Fibroblast of the aortic adventitia (primary cell): ENCODE results near the gene ING5. TPM values are rescaled to one million over a fixed set of nuclear protein-coding genes. Genes with fewer than 3 reads are reported as not detected.

Source experiments
- DNase-seq: peaks from one replicate; pipeline ENCODE4 v3.0.0-alpha.2; 2010; ENCODE audit warnings: low read depth
- H3K4me3 ChIP-seq: 2 replicates; pipeline ENCODE4 v1.5.1; 2011; ENCODE audit warnings: low read depth, mild to moderate bottlenecking, control low read depth, low read length, moderate library complexity
- total RNA-seq: library from RNA; depleted of rRNA; stranded (reverse); fragments of >200 nt; gene quantifications from 2 replicates; pipeline ENCODE4 v1.2.3, GENCODE V29; 2012; ENCODE audit warnings: low replicate concordance
- TF ChIP-seq, protein P1 (sequence below): IDR thresholded peaks from 2 replicates; pipeline ENCODE4 v1.5.1; 2011; ENCODE audit warnings: mild to moderate bottlenecking, low read length, control low read depth, inconsistent platforms; ENCODE audit not compliant: insufficient read depth

ING5 gene
- total RNA-seq, 1 donor: 14.6 TPM

DNA sequence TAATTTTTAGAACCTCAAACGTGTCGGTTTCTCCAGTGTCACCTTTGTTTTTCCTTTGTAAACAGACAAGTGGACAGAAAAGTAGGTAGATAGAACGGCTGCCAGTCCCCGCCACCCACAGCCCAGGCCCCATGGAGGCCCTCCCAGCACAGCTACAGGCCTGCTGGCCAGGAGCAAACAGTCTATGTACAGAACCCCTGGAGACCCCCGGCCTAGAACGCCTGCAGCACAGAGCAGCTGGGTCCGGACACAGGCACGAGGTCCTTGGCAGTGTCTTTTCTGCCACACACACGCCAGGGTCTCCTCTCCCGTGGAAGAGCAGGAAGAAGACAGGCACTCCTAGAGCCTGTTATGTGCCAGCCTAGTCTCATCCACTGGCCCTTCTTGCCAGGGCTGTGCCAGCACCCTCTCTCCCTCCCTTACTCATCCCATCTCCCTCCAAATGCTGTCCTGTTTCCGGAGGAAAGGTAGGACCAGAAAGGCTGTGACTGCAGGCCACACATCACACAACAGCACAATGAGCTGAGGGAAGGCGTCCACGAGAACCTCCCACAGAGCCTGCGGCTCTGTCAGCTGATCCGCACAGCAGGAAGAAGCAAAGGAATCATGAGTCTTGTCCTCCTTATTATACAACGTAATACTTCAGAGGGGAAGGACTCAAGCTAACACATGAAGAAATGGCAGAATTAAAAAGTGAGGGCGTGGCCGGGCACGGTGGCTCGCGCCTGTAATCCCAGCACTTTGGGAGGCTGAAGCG lies 22.9 kb upstream of the ING5 start:
- DNase-seq: no peak
- TF ChIP-seq, protein P1, sequence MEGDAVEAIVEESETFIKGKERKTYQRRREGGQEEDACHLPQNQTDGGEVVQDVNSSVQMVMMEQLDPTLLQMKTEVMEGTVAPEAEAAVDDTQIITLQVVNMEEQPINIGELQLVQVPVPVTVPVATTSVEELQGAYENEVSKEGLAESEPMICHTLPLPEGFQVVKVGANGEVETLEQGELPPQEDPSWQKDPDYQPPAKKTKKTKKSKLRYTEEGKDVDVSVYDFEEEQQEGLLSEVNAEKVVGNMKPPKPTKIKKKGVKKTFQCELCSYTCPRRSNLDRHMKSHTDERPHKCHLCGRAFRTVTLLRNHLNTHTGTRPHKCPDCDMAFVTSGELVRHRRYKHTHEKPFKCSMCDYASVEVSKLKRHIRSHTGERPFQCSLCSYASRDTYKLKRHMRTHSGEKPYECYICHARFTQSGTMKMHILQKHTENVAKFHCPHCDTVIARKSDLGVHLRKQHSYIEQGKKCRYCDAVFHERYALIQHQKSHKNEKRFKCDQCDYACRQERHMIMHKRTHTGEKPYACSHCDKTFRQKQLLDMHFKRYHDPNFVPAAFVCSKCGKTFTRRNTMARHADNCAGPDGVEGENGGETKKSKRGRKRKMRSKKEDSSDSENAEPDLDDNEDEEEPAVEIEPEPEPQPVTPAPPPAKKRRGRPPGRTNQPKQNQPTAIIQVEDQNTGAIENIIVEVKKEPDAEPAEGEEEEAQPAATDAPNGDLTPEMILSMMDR: no peak
- H3K4me3 ChIP-seq: no peak overlapping the region

DNA sequence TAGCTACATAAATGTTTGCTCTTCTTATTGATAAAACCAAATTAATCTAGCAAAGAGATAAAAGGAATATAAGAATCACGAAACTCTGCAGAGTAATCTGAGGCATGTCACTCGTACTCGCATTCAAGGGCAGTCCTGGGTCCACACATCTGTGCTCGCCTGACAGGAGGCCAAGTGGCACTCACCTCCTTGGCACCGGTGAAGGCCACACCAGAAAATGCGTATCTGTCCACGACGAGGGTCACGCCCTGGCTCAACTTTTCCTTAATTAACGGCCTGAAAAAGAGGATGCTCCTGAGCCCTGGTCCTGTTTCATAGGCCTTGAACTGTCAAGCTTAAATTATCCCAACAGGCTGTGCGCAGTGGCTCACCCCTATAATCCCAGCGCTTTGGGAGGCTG lies 21.8 kb upstream of the ING5 start:
- TF ChIP-seq, protein P1: no peak
- H3K4me3 ChIP-seq: no peak overlapping the region
- DNase-seq: no peak

DNA sequence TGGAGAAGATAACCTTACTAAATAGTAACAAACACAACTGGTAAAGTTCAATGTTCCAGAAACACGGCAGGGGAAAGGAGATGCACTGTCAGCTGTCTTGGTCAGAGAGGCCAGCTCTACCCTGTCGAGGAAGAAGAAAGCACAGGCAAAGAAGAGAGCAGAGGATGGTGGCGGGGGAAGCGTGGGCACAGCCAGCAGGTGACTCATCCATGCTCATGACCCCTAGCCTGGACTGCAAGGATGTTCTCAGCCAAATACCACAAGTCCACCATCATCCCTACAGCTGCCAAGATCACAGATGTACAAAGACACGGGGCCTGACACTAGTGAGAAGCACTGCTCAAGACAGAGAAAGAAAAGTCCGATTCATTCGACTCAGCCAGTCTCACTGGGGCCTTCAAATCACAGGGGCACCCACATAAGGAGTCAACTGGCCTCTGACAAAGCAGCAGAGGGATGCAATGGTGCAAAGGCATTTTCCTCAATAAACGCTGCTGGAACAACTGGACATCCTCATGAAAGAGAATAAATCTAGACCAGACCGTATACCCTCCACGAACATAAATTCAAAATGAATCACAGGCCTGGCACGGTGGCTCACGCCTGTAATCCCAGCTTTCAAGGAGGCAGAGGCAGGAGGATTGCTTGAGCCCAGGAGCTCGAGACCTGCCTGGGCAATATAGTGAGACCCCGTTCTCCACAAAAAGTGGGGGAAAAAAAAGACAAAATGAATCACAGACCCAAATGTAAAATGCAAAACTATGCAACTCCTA lies 20.8 kb upstream of the ING5 start:
- peak; percentile 95 for DNase-seq
- no peak overlapping the region for H3K4me3 ChIP-seq

DNA sequence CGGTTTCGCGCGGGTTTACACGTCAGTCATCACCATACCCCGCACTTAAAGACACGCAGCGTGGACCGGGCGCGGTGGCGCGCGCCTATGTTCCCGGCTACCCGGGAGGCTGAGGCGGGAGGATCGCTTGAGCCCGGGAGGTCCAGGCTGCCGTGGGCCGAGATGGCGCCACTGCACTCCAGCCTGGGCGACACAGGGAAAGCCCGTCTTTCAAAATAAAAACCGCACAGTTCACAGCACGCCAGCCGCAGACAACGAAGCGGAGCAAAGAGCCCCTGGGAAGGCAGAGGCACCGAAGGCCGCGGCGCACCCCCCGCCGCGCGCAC lies 15.6 kb upstream of the ING5 start:
- TF ChIP-seq, protein P1: no peak
- no peak for DNase-seq
- peak overlapping the region; percentile 89 for H3K4me3 ChIP-seq

More for the DNA sequence above, 20.8 kb upstream of the ING5 start:
- TF ChIP-seq, protein P1: no peak

DNA sequence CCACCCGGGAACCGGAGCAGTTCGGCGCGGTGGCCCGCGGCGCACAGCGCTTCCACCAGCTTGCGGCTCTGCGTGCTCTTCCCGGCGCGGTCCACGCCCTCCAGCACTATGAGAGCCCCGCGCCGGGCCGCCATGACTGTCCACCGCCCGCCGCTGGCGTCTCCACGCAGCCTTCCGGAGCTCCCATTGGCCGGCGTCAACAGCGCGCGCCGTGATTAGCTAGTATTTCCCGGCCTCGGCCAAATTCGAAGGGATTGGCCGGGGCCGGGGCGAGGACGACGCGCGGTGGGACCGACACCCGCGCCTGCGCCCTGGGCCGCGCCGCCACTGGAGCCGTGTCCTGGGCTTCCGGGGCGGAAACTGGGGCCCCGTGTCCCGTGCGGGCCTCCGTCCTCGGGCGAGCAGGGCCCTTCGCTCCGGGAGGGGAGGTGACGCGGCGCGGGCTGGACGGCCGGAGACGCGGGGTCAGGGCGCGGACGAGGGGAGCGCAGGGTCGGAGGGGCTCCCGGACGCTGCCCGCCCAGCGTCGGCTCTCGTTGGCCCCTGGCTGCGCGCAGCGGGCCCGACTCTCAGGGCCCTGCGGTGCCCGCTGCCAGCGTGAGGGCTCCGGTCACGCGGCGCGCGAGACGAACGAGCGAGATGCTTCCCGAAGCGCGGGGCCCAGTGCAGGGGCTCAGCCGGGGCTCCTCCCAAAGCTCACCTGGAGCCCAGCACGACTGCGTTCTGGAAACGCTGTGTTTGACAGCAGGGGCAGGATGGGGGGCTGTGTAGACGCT lies 15.0 kb upstream of the ING5 start, which contains the start of gene DTYMK:
DTYMK (minus strand) TSS at position 166 of the 776 bp plus-strand sequence; CDS start at position 134, 32 bp downstream.
- DNase-seq: peak; percentile 92
- H3K4me3 ChIP-seq: peak within 1 kb of the TSS; percentile 99
- TF ChIP-seq, protein P1: no peak

DNA sequence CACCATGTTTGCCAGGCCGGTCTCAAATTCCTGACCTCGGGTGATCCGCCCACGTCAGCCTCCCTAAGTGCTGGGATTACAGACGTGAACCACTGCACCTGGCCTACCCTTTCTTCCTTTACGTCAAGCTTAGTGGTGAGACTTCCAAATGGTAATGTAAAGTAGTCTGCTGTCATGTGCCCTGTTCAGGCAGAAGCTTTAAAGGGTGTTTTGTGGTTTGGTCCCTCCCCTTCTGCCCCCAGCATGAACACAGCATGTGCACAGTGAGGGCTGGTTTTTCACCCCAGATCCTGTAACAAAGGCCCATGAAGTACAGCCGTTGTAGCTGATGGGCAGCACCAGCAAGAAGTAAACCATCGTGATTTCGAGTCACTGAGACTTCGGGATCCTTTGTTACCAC lies 12.5 kb upstream of the ING5 start:
- no peak for DNase-seq
- H3K4me3 ChIP-seq: no peak overlapping the region
- TF ChIP-seq, protein P1: no peak
